ENCODE results near the gene SAMHD1. TPM values are rescaled to one million over a fixed set of nuclear protein-coding genes. Genes with fewer than 3 reads are reported as not detected.
"Not testable (repeated sequence)": the region's sequence is repeated elsewhere in the genome, so short reads cannot be mapped to it uniquely, and the experiment has no call there.

The SAMHD1 gene
- total and polyA plus RNA-seq, 3 experiments from 2014 or later, result 53.6 to 252 (median 55.7) TPM

GRCh38 chr20:36847009-36847709, 104.3 kb downstream of the SAMHD1 start:
- H3K4me3 Mint-ChIP-seq, result no peak overlapping the region
- Histone ChIP-seq H3K4me3 (ENCODE audit: low read length) (no peak overlapping the region), H3K4me1 (ENCODE audit: insufficient read depth, low read length) (peaks cover 10% of the 10 kb centered on the region), H3K9me3 (ENCODE audit: low read length) (no peaks in the 10 kb centered on the region), H3K27ac (ENCODE audit: low read depth, low read length) (peak overlapping the region; percentile 11), H3K36me3 (ENCODE audit: insufficient read depth, low read length) (no peaks in the 10 kb centered on the region), H3K27me3 (ENCODE audit: insufficient read depth, low read length, poor library complexity, severe bottlenecking) (no peaks in the 10 kb centered on the region)
- no peak overlapping the region for H3K27ac Mint-ChIP-seq
- H3K4me1 Mint-ChIP-seq, result peaks cover 6 to 11% (median 8%) of the 10 kb centered on the region in 3 donors
- DNase-seq, result no peak
- ChIA-PET POLR2A (no interaction called here), CTCF (interaction anchor here (1.0 kb wide), 1 partner anchor 8 kb away, joined by 3 read pairs; no protein-coding TSS in a partner anchor)
- no peaks in the 10 kb centered on the region for H3K9me3 Mint-ChIP-seq
- H3K36me3 Mint-ChIP-seq, result no peaks in the 10 kb centered on the region
- H3K27me3 Mint-ChIP-seq, result peaks cover 0 to 2% of the 10 kb centered on the region in 2 donors

GRCh38 chr20:36845288-36845971, 106.1 kb downstream of the SAMHD1 start:
- Mint-ChIP-seq H3K9me3 (no peaks in the 10 kb centered on the region), H3K27ac (no peak overlapping the region)

GRCh38 chr20:36841030-36841429, 110.5 kb downstream of the SAMHD1 start:
- DNase-seq; H3K27me3 ChIP-seq (ENCODE audit: insufficient read depth, low read length, poor library complexity, severe bottlenecking); H3K4me3 Mint-ChIP-seq; H3K9me3 ChIP-seq (ENCODE audit: low read length); POLR2A ChIA-PET; H3K9me3 Mint-ChIP-seq; H3K4me3 ChIP-seq (ENCODE audit: low read length); H3K36me3 ChIP-seq (ENCODE audit: insufficient read depth, low read length); H3K27ac ChIP-seq (ENCODE audit: low read depth, low read length); H3K36me3 Mint-ChIP-seq; H3K27me3 Mint-ChIP-seq: not testable (repeated sequence)
- Mint-ChIP-seq H3K27ac (peak overlapping the region in 2 of 8 donors; percentile 19 to 64), H3K4me1 (peaks cover 9 to 20% (median 15%) of the 10 kb centered on the region in 3 donors)
- H3K4me1 ChIP-seq (ENCODE audit: insufficient read depth, low read length), result peaks cover 10% of the 10 kb centered on the region
- CTCF ChIA-PET, result interaction anchor here (1.2 kb wide), 1 partner anchor 10 kb away, joined by 3 read pairs; no protein-coding TSS in a partner anchor

More at GRCh38 chr20:36845288-36845971, 106.1 kb downstream of the SAMHD1 start:
- no peaks in the 10 kb centered on the region for H3K36me3 Mint-ChIP-seq
- Histone ChIP-seq H3K36me3 (ENCODE audit: insufficient read depth, low read length) (no peaks in the 10 kb centered on the region), H3K27ac (ENCODE audit: low read depth, low read length) (no peak overlapping the region), H3K27me3 (ENCODE audit: insufficient read depth, low read length, poor library complexity, severe bottlenecking) (no peaks in the 10 kb centered on the region), H3K4me3 (ENCODE audit: low read length) (no peak overlapping the region), H3K9me3 (ENCODE audit: low read length) (no peaks in the 10 kb centered on the region), H3K4me1 (ENCODE audit: insufficient read depth, low read length) (peaks cover 10% of the 10 kb centered on the region)
- CTCF ChIA-PET, result interaction anchor here (1.3 kb wide), 1 partner anchor 8 kb away, joined by 3 read pairs; no protein-coding TSS in a partner anchor
- H3K27me3 Mint-ChIP-seq, result peaks cover 0 to 2% of the 10 kb centered on the region in 2 donors
- no peak overlapping the region for H3K4me3 Mint-ChIP-seq
- DNase-seq, result no peak
- peaks cover 8 to 18% (median 15%) of the 10 kb centered on the region in 3 donors for H3K4me1 Mint-ChIP-seq
- POLR2A ChIA-PET, result no interaction called here

Other genes starting within 250 kb of the SAMHD1 start
- gene NDRG3, start 205.6 kb downstream of the SAMHD1 start, total RNA-seq, result 10 to 100 TPM; 19.9 to 20.3 TPM
- gene NDRG3, start 205.6 kb downstream of the SAMHD1 start, polyA plus RNA-seq, result 49.8 TPM
- 10 to 100 TPM; 23.1 to 24.7 TPM for gene DSN1, start 177.9 kb downstream of the SAMHD1 start, total RNA-seq
- 6.7 TPM for gene DSN1, start 177.9 kb downstream of the SAMHD1 start, polyA plus RNA-seq
- not detected for gene TLDC2, start 75.6 kb downstream of the SAMHD1 start, total RNA-seq
- 0.29 TPM for gene TLDC2, start 75.6 kb downstream of the SAMHD1 start, polyA plus RNA-seq
- gene RBL1, start 144.3 kb upstream of the SAMHD1 start, total RNA-seq, result 10 to 100 TPM; 44.0 to 45.0 TPM
- gene RBL1, start 144.3 kb upstream of the SAMHD1 start, polyA plus RNA-seq, result 13.7 TPM
- gene RPN2, start 227.6 kb upstream of the SAMHD1 start, total RNA-seq, result 100 to 1,000 TPM; 155 to 164 TPM
- gene RPN2, start 227.6 kb upstream of the SAMHD1 start, polyA plus RNA-seq, result 281 TPM
- gene MROH8, start 227.8 kb upstream of the SAMHD1 start, total RNA-seq, result 1 to 10 TPM; 1.6 to 3.0 TPM
- 2.6 TPM for gene MROH8, start 227.8 kb upstream of the SAMHD1 start, polyA plus RNA-seq